ENCODE results near the gene NR2F1.
A peak's percentile ranks its signal among the peaks of the same experiment; 100 is the strongest.
"Not testable (repeated sequence)": the region's sequence is repeated elsewhere in the genome, so short reads cannot be mapped to it uniquely, and the experiment has no call there.

NR2F1 gene

DNA sequence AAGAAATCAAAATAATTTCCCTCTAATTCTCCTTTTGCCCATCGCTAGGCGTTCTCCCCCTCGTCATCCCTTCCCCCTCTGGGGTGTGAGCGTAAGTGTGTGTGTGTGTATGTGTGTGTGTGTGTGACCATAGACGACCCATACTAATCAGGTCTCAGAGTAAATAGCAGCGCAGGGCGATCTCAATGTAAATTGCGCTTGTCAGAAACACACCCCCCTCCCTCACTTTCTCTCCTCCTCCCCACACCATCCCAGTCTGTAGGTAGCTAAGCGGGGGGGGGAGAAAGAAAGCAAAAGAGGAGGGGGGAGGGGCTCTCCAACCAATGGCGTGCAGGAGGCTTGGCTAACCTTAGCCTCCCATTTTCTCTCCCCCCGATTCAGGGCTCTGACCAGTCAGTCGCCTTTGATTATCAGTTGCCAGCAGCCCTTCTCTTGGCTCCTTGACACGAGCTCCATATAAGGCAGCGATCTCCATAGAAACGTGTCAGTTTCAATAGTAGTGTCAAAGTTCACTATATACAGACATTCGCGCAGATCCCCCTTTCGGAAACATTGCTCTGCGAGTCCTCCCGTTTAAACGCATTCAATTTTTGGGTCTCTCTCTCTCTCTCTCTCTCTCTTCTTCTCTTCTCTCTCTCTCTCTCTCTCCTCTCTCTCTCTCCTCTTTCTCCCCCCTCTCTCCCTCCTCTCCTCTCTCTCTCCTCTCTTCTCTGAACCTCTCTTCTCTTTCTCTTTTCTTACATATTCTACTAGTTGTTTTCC lies at the start of gene NR2F1:
Gene NR2F1 (plus strand): TSS at position 546 of the 762 bp plus-strand sequence. CDS start 1,802 bp downstream, outside the sequence.
- Histone ChIP-seq H3K9ac (ENCODE audit: low read depth in 1 of 2, low read length in 2 of 2) (peak within 1 kb of the TSS; percentile 17 to 24), H3K36me3 (ENCODE audit: control insufficient read depth in 2 of 2, insufficient read depth in 2 of 2, low read length in 2 of 2) (no peaks in the 10 kb centered on the region), H3K27me3 (ENCODE audit: control insufficient read depth in 2 of 2, insufficient read depth in 2 of 2, low read length in 2 of 2) (peaks cover 45 to 54% of the 10 kb centered on the region in 2 donors), H3K27ac (ENCODE audit: low read depth in 2 of 2, low read length in 2 of 2) (peak within 1 kb of the TSS; percentile 2 to 16), H3K4me3 (ENCODE audit: low read length in 2 of 2) (peak within 1 kb of the TSS; percentile 61 to 64), H3K4me1 (ENCODE audit: control insufficient read depth in 2 of 2, insufficient read depth in 2 of 2, low read length in 2 of 2) (peaks cover 14 to 22% of the 10 kb centered on the region in 2 donors), H3K9me3 (ENCODE audit: control insufficient read depth in 2 of 2, low read length in 2 of 2) (no peaks in the 10 kb centered on the region)

DNA sequence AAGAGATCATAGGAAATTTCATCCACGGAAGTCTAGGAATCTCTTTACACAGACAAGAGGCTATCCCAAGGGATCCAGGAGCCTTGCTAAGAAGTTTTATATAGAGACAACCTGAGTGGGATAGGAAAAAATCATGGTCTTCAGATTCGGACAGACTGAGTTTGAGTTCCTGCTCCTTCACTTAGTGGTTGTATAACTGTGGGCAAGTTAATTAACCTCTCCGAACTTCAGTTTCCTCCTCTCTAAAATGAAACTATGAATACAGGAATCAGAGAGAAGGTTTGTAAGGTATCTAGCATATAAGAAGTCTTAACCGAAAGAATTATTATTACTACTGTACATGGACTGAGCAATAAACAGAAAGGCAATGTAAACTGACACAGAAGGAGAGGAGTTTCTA lies 37.1 kb upstream of the NR2F1 start:
- H3K4me1 ChIP-seq (ENCODE audit: control insufficient read depth in 2 of 2, insufficient read depth in 2 of 2, low read length in 2 of 2) = no peaks in the 10 kb centered on the region
- no peaks in the 10 kb centered on the region for H3K9me3 ChIP-seq (ENCODE audit: control insufficient read depth in 2 of 2, low read length in 2 of 2)
- H3K27me3 ChIP-seq (ENCODE audit: control insufficient read depth in 2 of 2, insufficient read depth in 2 of 2, low read length in 2 of 2) = no peaks in the 10 kb centered on the region
- H3K4me3 ChIP-seq (ENCODE audit: low read length in 2 of 2) = no peak overlapping the region
- H3K36me3 ChIP-seq (ENCODE audit: control insufficient read depth in 2 of 2, insufficient read depth in 2 of 2, low read length in 2 of 2) = no peaks in the 10 kb centered on the region
- H3K27ac ChIP-seq (ENCODE audit: low read depth in 2 of 2, low read length in 2 of 2) = no peak overlapping the region
- no peak overlapping the region for H3K9ac ChIP-seq (ENCODE audit: low read depth in 1 of 2, low read length in 2 of 2)

DNA sequence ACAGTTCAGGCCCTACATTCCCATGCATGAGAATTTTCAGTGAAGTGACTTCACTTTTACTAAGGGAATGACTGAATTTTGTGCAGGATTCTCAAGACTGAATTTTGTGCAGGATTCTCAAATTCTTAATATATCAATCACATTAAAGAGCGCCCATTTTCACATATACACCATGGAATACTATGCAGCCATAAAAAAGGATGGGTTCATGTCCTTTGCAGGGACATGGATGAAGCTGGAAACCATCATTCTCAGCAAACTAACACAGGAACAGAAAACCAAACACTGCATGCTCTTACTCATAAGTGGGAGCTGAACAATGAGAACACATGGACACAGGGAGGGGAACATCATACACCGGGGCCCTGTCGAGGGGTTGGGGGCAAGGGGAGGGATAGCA lies 33.4 kb upstream of the NR2F1 start:
- not testable (repeated sequence) for H3K4me1 ChIP-seq (ENCODE audit: control insufficient read depth in 2 of 2, insufficient read depth in 2 of 2, low read length in 2 of 2); H3K4me3 ChIP-seq (ENCODE audit: low read length in 2 of 2); H3K27ac ChIP-seq (ENCODE audit: low read depth in 2 of 2, low read length in 2 of 2); H3K9me3 ChIP-seq (ENCODE audit: control insufficient read depth in 2 of 2, low read length in 2 of 2); H3K27me3 ChIP-seq (ENCODE audit: control insufficient read depth in 2 of 2, insufficient read depth in 2 of 2, low read length in 2 of 2); H3K9ac ChIP-seq (ENCODE audit: low read depth in 1 of 2, low read length in 2 of 2); H3K36me3 ChIP-seq (ENCODE audit: control insufficient read depth in 2 of 2, insufficient read depth in 2 of 2, low read length in 2 of 2)

- no peaks in the 10 kb centered on the region for H3K9me3 ChIP-seq (ENCODE audit: control insufficient read depth in 2 of 2, low read length in 2 of 2)
- no peaks in the 10 kb centered on the region for H3K36me3 ChIP-seq (ENCODE audit: control insufficient read depth in 2 of 2, insufficient read depth in 2 of 2, low read length in 2 of 2)
- no peaks in the 10 kb centered on the region for H3K27me3 ChIP-seq (ENCODE audit: control insufficient read depth in 2 of 2, insufficient read depth in 2 of 2, low read length in 2 of 2)
- no peak overlapping the region for H3K4me3 ChIP-seq (ENCODE audit: low read length in 2 of 2)
- no peak overlapping the region for H3K9ac ChIP-seq (ENCODE audit: low read depth in 1 of 2, low read length in 2 of 2)
- H3K27ac ChIP-seq (ENCODE audit: low read depth in 2 of 2, low read length in 2 of 2) = no peak overlapping the region
- no peaks in the 10 kb centered on the region for H3K4me1 ChIP-seq (ENCODE audit: control insufficient read depth in 2 of 2, insufficient read depth in 2 of 2, low read length in 2 of 2)
Measured at GRCh38 chr5:93557021-93557604, 25.9 kb upstream of the NR2F1 start.

DNA sequence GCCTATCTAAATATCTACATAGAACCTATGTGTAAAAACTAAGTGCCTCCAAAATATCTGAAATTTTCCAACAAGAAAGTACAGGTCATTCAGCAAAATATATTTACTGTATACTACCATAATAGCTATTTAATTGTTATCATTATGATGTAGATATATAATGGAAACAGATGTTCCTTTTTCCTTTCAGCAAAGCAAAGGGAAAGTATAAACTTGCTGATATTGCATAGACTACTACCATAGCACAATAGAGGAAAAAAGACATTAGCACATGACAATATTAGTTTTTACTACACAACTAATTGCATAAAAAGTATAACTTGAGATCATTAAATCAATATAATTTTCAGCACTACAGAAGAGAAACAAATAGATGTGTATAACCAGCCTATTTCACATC lies 16.9 kb upstream of the NR2F1 start:
- peaks cover under 1 to 5% of the 10 kb centered on the region in 2 donors for H3K27me3 ChIP-seq (ENCODE audit: control insufficient read depth in 2 of 2, insufficient read depth in 2 of 2, low read length in 2 of 2)
- no peak overlapping the region for H3K4me3 ChIP-seq (ENCODE audit: low read length in 2 of 2)
- H3K4me1 ChIP-seq (ENCODE audit: control insufficient read depth in 2 of 2, insufficient read depth in 2 of 2, low read length in 2 of 2) = no peaks in the 10 kb centered on the region
- H3K27ac ChIP-seq (ENCODE audit: low read depth in 2 of 2, low read length in 2 of 2) = no peak overlapping the region
- H3K9ac ChIP-seq (ENCODE audit: low read depth in 1 of 2, low read length in 2 of 2) = no peak overlapping the region
- H3K36me3 ChIP-seq (ENCODE audit: control insufficient read depth in 2 of 2, insufficient read depth in 2 of 2, low read length in 2 of 2) = no peaks in the 10 kb centered on the region
- H3K9me3 ChIP-seq (ENCODE audit: control insufficient read depth in 2 of 2, low read length in 2 of 2) = no peaks in the 10 kb centered on the region

GRCh38 chr5:93567424-93567823 lies 15.6 kb upstream of the NR2F1 start:
- Histone ChIP-seq H3K9me3 (ENCODE audit: control insufficient read depth in 2 of 2, low read length in 2 of 2) (peaks cover 0 to 2% of the 10 kb centered on the region in 2 donors), H3K36me3 (ENCODE audit: control insufficient read depth in 2 of 2, insufficient read depth in 2 of 2, low read length in 2 of 2) (no peaks in the 10 kb centered on the region), H3K9ac (ENCODE audit: low read depth in 1 of 2, low read length in 2 of 2) (no peak overlapping the region), H3K27ac (ENCODE audit: low read depth in 2 of 2, low read length in 2 of 2) (no peak overlapping the region), H3K4me1 (ENCODE audit: control insufficient read depth in 2 of 2, insufficient read depth in 2 of 2, low read length in 2 of 2) (no peaks in the 10 kb centered on the region), H3K27me3 (ENCODE audit: control insufficient read depth in 2 of 2, insufficient read depth in 2 of 2, low read length in 2 of 2) (peaks cover 14% of the 10 kb centered on the region in 2 donors), H3K4me3 (ENCODE audit: low read length in 2 of 2) (no peak overlapping the region)

DNA sequence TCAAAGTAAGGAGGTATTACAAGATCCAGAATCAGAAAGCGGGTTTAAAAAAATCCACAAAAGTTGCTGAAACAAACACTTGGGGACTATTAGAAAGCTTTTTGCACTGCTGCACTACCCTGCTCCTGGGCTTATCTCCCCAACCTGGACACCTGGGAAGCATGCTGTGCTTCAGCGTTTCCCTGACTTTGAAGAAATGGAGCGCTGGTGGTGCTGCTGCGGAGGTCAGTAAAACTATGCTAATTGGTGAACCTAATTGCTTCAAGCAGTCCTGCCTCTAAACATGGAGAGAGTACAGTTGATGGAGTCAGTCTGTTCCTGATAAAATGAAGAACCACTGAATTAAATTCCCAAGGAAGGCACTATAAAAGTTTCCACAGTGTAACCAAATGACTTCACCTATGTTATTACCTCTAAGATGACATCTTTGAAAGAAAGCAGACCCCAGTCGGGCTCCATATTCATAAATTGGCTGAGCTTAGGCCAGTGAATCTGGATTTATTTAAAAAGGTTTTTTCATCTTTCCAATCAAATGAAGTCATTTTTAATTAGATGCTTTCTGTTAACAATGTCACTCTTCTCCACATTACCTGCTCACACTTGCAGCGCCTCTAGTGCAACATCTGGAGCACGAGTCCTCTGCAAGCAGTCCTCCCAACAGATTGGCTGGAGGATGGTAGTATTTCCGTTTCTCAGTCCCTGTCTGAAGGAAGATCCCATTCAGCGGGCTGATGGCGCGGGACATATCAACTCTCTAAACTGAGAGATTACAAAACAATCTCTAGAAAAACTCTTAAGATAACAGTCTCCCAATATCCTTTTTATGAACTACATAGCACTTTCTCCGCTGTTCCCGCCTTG lies 13.5 kb upstream of the NR2F1 start:
- peaks cover 0 to 2% of the 10 kb centered on the region in 2 donors for H3K9me3 ChIP-seq (ENCODE audit: control insufficient read depth in 2 of 2, low read length in 2 of 2)
- no peaks in the 10 kb centered on the region for H3K36me3 ChIP-seq (ENCODE audit: control insufficient read depth in 2 of 2, insufficient read depth in 2 of 2, low read length in 2 of 2)
- H3K4me3 ChIP-seq (ENCODE audit: low read length in 2 of 2) = no peak overlapping the region
- no peak overlapping the region for H3K9ac ChIP-seq (ENCODE audit: low read depth in 1 of 2, low read length in 2 of 2)
- H3K4me1 ChIP-seq (ENCODE audit: control insufficient read depth in 2 of 2, insufficient read depth in 2 of 2, low read length in 2 of 2) = no peaks in the 10 kb centered on the region
- no peak overlapping the region for H3K27ac ChIP-seq (ENCODE audit: low read depth in 2 of 2, low read length in 2 of 2)
- H3K27me3 ChIP-seq (ENCODE audit: control insufficient read depth in 2 of 2, insufficient read depth in 2 of 2, low read length in 2 of 2) = peaks cover 22 to 30% of the 10 kb centered on the region in 2 donors

DNA sequence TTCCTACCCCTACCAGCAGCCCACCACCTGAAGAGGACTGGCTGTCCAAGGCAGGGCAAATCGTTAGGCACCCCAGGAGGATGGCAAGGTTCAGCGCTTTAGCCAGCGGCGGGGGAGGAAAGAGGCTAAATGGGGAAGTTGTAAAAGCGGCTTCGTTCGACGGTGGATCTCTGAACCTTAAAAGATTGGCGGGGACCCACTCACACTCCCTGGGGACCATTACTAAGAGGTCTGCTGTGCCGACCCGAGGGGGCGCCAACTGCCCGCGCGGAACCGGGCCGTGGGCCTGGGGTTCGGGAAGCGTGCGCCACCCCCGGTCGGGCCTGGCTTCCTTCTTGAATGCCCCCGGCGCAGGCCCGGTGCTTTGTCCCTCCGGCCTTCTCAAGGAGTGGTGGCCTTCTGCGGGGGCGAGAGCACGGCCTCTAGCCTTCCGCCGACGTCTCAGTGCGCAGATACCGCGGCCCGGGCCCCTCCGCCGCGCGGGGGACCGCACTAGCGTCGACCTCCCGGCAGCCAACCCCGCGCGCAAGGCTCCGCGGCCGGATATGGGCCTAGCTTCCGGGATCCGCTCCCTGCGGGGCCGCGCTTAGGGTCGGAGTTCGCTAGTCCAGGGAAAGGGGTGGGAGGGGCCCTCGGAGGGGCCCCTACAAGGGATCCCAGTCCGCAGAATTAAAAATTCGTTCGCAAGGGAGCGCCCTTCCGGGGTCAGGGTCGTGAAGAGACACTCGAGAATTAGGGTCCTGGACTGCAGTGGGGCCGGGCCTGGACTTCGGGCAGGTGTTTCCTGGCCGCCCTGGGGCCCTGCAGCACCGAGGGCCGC lies 12.5 kb upstream of the NR2F1 start:
- no peak overlapping the region for H3K9ac ChIP-seq (ENCODE audit: low read depth in 1 of 2, low read length in 2 of 2)
- H3K9me3 ChIP-seq (ENCODE audit: control insufficient read depth in 2 of 2, low read length in 2 of 2) = peaks cover 0 to 2% of the 10 kb centered on the region in 2 donors
- no peaks in the 10 kb centered on the region for H3K36me3 ChIP-seq (ENCODE audit: control insufficient read depth in 2 of 2, insufficient read depth in 2 of 2, low read length in 2 of 2)
- H3K27ac ChIP-seq (ENCODE audit: low read depth in 2 of 2, low read length in 2 of 2) = no peak overlapping the region
- peaks cover 23 to 31% of the 10 kb centered on the region in 2 donors for H3K27me3 ChIP-seq (ENCODE audit: control insufficient read depth in 2 of 2, insufficient read depth in 2 of 2, low read length in 2 of 2)
- no peak overlapping the region for H3K4me3 ChIP-seq (ENCODE audit: low read length in 2 of 2)
- no peaks in the 10 kb centered on the region for H3K4me1 ChIP-seq (ENCODE audit: control insufficient read depth in 2 of 2, insufficient read depth in 2 of 2, low read length in 2 of 2)

- H3K9me3 ChIP-seq (ENCODE audit: control insufficient read depth in 2 of 2, low read length in 2 of 2) = peaks cover 0 to 2% of the 10 kb centered on the region in 2 donors
- H3K27me3 ChIP-seq (ENCODE audit: control insufficient read depth in 2 of 2, insufficient read depth in 2 of 2, low read length in 2 of 2) = peaks cover 26 to 32% of the 10 kb centered on the region in 2 donors
- H3K9ac ChIP-seq (ENCODE audit: low read depth in 1 of 2, low read length in 2 of 2) = no peak overlapping the region
- no peak overlapping the region for H3K4me3 ChIP-seq (ENCODE audit: low read length in 2 of 2)
- no peaks in the 10 kb centered on the region for H3K36me3 ChIP-seq (ENCODE audit: control insufficient read depth in 2 of 2, insufficient read depth in 2 of 2, low read length in 2 of 2)
- no peak overlapping the region for H3K27ac ChIP-seq (ENCODE audit: low read depth in 2 of 2, low read length in 2 of 2)
- H3K4me1 ChIP-seq (ENCODE audit: control insufficient read depth in 2 of 2, insufficient read depth in 2 of 2, low read length in 2 of 2) = no peaks in the 10 kb centered on the region
Measured at GRCh38 chr5:93571114-93571949, 11.7 kb upstream of the NR2F1 start.
